Measurements from ENCODE around the gene LBHD2. TPM values are rescaled to one million over a fixed set of nuclear protein-coding genes. Genes with fewer than 3 reads are reported as not detected.

LBHD2 gene
- total and polyA plus RNA-seq, 2 of the 13 experiments (the other 11 are each of a cell fraction or from before 2014, with no cell fraction given) = 0.67 to 1.00 TPM

DNA sequence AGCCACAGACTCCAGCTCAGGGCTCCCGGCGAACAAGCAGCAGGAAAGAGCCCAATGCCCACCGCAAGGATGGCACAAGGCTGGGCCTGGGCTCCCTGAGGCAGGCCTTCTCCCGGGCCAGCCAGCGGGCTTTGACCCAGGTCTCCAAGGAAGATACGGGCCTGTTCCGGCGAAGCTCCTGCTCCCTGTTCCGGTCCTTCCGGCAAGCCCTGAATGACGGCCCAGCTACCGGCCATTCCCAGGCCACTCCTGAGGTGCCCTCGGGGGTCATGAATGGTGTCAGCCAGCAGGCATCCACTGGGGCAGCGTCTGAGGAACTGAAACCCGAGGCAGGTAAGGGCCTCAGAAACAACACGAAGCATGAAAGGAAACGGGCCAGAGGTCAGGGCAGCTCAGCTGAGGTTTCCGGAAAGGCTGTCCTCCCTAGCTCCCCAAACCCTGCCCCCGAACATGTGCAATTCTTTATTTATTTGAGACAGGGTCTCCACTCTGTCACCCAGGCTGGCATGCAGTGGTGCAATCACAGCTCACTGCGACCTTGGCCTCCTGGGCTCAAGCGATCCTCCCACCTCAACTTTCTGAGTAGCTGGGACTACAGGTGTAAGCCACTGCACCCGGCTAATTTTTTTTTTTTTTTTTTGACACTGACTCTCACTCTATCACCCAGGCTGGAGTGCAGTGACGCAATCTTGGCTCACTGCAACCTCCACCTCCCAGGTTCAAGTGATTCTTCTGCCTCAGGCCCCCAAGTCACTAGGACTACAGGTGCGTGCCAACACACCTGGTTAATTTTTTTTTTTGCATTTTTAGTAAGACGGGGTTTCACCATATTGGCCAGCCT is 16.5 kb downstream of the LBHD2 start (continued):
- TF ChIP-seq, protein P1, sequence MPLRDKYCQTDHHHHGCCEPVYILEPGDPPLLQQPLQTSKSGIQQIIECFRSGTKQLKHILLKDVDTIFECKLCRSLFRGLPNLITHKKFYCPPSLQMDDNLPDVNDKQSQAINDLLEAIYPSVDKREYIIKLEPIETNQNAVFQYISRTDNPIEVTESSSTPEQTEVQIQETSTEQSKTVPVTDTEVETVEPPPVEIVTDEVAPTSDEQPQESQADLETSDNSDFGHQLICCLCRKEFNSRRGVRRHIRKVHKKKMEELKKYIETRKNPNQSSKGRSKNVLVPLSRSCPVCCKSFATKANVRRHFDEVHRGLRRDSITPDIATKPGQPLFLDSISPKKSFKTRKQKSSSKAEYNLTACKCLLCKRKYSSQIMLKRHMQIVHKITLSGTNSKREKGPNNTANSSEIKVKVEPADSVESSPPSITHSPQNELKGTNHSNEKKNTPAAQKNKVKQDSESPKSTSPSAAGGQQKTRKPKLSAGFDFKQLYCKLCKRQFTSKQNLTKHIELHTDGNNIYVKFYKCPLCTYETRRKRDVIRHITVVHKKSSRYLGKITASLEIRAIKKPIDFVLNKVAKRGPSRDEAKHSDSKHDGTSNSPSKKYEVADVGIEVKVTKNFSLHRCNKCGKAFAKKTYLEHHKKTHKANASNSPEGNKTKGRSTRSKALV (CRISPR knock-in tag; IDR thresholded peaks at IDR 0.05) = peak; percentile 70; the same call in 1 of the 2 replicates
- TF ChIP-seq CREB1 (IDR thresholded peaks at IDR 0.05) (no peak), CREB1 (CRISPR knock-in tag; IDR thresholded peaks at IDR 0.05) (peak; percentile 58; the same call in 1 of the 2 replicates), MED13 (CRISPR knock-in tag; IDR thresholded peaks at IDR 0.05) (peak; percentile 87; the same call in 1 of the 2 replicates), HHEX (CRISPR knock-in tag; IDR thresholded peaks at IDR 0.05) (no peak; the same call in 1 of the 2 replicates), SP140L (CRISPR knock-in tag; IDR thresholded peaks at IDR 0.05; ENCODE audit: borderline replicate concordance) (no peak), PAWR (CRISPR knock-in tag; IDR thresholded peaks at IDR 0.05; ENCODE audit: borderline replicate concordance) (0 out of 2 replicates have a peak, but pooled peaks have one; percentile 57), FOXK2 (IDR thresholded peaks at IDR 0.05) (peak; percentile 91), ZFX (CRISPR knock-in tag; IDR thresholded peaks at IDR 0.05; ENCODE audit: low read depth) (peak; percentile 84), RARG (CRISPR knock-in tag; IDR thresholded peaks at IDR 0.05; ENCODE audit: low read depth) (no peak; the same call in 1 of the 2 replicates), IKZF4 (CRISPR knock-in tag; IDR thresholded peaks at IDR 0.05; ENCODE audit: borderline replicate concordance, low read depth, not compliant biosample characterization) (no peak), ZNF549 (CRISPR knock-in tag; IDR thresholded peaks at IDR 0.05) (no peak), BCL6 (CRISPR knock-in tag; IDR thresholded peaks at IDR 0.05) (peak; percentile 80), ARNT (IDR thresholded peaks at IDR 0.05) (no peak), ZNF543 (CRISPR knock-in tag; IDR thresholded peaks at IDR 0.05) (peak; percentile 83; the same call in 1 of the 2 replicates), ONECUT2 (CRISPR knock-in tag; IDR thresholded peaks at IDR 0.05) (no peak)
- TF ChIP-seq, protein P2, sequence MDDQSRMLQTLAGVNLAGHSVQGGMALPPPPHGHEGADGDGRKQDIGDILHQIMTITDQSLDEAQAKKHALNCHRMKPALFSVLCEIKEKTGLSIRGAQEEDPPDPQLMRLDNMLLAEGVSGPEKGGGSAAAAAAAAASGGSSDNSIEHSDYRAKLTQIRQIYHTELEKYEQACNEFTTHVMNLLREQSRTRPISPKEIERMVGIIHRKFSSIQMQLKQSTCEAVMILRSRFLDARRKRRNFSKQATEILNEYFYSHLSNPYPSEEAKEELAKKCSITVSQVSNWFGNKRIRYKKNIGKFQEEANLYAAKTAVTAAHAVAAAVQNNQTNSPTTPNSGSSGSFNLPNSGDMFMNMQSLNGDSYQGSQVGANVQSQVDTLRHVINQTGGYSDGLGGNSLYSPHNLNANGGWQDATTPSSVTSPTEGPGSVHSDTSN (CRISPR knock-in tag; IDR thresholded peaks at IDR 0.05; ENCODE audit: borderline replicate concordance) = no peak
- TF ChIP-seq, protein P3, sequence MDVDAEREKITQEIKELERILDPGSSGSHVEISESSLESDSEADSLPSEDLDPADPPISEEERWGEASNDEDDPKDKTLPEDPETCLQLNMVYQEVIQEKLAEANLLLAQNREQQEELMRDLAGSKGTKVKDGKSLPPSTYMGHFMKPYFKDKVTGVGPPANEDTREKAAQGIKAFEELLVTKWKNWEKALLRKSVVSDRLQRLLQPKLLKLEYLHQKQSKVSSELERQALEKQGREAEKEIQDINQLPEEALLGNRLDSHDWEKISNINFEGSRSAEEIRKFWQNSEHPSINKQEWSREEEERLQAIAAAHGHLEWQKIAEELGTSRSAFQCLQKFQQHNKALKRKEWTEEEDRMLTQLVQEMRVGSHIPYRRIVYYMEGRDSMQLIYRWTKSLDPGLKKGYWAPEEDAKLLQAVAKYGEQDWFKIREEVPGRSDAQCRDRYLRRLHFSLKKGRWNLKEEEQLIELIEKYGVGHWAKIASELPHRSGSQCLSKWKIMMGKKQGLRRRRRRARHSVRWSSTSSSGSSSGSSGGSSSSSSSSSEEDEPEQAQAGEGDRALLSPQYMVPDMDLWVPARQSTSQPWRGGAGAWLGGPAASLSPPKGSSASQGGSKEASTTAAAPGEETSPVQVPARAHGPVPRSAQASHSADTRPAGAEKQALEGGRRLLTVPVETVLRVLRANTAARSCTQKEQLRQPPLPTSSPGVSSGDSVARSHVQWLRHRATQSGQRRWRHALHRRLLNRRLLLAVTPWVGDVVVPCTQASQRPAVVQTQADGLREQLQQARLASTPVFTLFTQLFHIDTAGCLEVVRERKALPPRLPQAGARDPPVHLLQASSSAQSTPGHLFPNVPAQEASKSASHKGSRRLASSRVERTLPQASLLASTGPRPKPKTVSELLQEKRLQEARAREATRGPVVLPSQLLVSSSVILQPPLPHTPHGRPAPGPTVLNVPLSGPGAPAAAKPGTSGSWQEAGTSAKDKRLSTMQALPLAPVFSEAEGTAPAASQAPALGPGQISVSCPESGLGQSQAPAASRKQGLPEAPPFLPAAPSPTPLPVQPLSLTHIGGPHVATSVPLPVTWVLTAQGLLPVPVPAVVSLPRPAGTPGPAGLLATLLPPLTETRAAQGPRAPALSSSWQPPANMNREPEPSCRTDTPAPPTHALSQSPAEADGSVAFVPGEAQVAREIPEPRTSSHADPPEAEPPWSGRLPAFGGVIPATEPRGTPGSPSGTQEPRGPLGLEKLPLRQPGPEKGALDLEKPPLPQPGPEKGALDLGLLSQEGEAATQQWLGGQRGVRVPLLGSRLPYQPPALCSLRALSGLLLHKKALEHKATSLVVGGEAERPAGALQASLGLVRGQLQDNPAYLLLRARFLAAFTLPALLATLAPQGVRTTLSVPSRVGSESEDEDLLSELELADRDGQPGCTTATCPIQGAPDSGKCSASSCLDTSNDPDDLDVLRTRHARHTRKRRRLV (CRISPR knock-in tag; IDR thresholded peaks at IDR 0.05) = 0 out of 2 replicates have a peak, but pooled peaks have one; percentile 5
- TF ChIP-seq, protein P4, sequence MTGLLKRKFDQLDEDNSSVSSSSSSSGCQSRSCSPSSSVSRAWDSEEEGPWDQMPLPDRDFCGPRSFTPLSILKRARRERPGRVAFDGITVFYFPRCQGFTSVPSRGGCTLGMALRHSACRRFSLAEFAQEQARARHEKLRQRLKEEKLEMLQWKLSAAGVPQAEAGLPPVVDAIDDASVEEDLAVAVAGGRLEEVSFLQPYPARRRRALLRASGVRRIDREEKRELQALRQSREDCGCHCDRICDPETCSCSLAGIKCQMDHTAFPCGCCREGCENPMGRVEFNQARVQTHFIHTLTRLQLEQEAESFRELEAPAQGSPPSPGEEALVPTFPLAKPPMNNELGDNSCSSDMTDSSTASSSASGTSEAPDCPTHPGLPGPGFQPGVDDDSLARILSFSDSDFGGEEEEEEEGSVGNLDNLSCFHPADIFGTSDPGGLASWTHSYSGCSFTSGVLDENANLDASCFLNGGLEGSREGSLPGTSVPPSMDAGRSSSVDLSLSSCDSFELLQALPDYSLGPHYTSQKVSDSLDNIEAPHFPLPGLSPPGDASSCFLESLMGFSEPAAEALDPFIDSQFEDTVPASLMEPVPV (CRISPR knock-in tag; IDR thresholded peaks at IDR 0.05) = no peak
